GM23248 (cell line): ENCODE measurements around the gene MAP2K5.

Experiments
- EZH2 ChIP-seq: fragments of 200-600 bp; sonication (generic); IDR thresholded peaks from 2 replicates; pipeline ENCODE4 v1.6.1; 2018; ENCODE audit warnings: antibody characterized with exemption, mild to moderate bottlenecking; ENCODE audit not compliant: insufficient read depth, poor library complexity, severe bottlenecking
- EZH2phosphoT487 ChIP-seq: fragments of 200-600 bp; sonication (generic); IDR thresholded peaks from 2 replicates; pipeline ENCODE4 v1.6.1; 2018; ENCODE audit warnings: antibody characterized with exemption, moderate library complexity, mild to moderate bottlenecking, low read depth; ENCODE audit not compliant: insufficient read depth

GRCh38 chr15:67707520-67708283 lies 165.2 kb downstream of the MAP2K5 start:
- no peak for TF ChIP-seq EZH2phosphoT487
- TF ChIP-seq EZH2, result no peak
